Measurements from ENCODE around the gene SLC25A12. TPM values are rescaled to one million over a fixed set of nuclear protein-coding genes. Genes with fewer than 3 reads are reported as not detected.
"Not testable (repeated sequence)": the region's sequence is repeated elsewhere in the genome, so short reads cannot be mapped to it uniquely, and the experiment has no call there.

Gene SLC25A12
- total RNA-seq, 4 donors from 2014 or later = 12.0 to 31.1 (median 22.1) TPM

- no peak for DNase-seq
- H3K4me3 ChIP-seq = no peak overlapping the region
- H3K27ac ChIP-seq = no peak overlapping the region
- TF ChIP-seq CTCF (IDR thresholded peaks at IDR 0.05) (no peak), POLR2A (IDR thresholded peaks at IDR 0.05) (no peak)
- H3K36me3 ChIP-seq = peaks cover 0 to 52% (median 0%) of the 10 kb centered on the region in 3 donors
- H3K4me1 ChIP-seq = no peaks in the 10 kb centered on the region
- intact Hi-C loops (cut with DNase I) = no loop called here
- no peaks in the 10 kb centered on the region for H3K27me3 ChIP-seq
- no peaks in the 10 kb centered on the region for H3K9me3 ChIP-seq
- WGBS, 2 donors = 73 to 85% methylated on average over 2 of the region's 2 CpGs
Observed at GRCh38 chr2:171762879-171763573, 131.0 kb downstream of the SLC25A12 start.

- intact Hi-C loops (cut with DNase I); H3K9me3 ChIP-seq; DNase-seq; H3K4me1 ChIP-seq; H3K4me3 ChIP-seq; H3K27ac ChIP-seq; H3K27me3 ChIP-seq: not testable (repeated sequence)
- WGBS, 2 donors = 75% methylated on average over 2 of the region's 4 CpGs; no CpG with 5 or more reads in 1 of the 2 donors
- peaks cover 0 to 64% (median 0%) of the 10 kb centered on the region in 3 donors for H3K36me3 ChIP-seq
Observed at GRCh38 chr2:171761176-171761575, 132.9 kb downstream of the SLC25A12 start.

- DNase-seq; H3K9me3 ChIP-seq; H3K27ac ChIP-seq; intact Hi-C loops (cut with DNase I); H3K4me1 ChIP-seq; H3K27me3 ChIP-seq; H3K4me3 ChIP-seq: not testable (repeated sequence)
- H3K36me3 ChIP-seq = peaks cover 0 to 88% (median 0%) of the 10 kb centered on the region in 3 donors
- 94 to 95% methylated on average over 1 of the region's 1 CpG for WGBS, 2 donors
Observed at GRCh38 chr2:171758762-171759161, 135.3 kb downstream of the SLC25A12 start.

GRCh38 chr2:171754254-171754939 lies 139.6 kb downstream of the SLC25A12 start:
- Histone ChIP-seq H3K36me3 (peaks cover 0 to 98% (median 8%) of the 10 kb centered on the region in 3 donors), H3K27ac (no peak overlapping the region), H3K4me3 (no peak overlapping the region), H3K9me3 (no peaks in the 10 kb centered on the region), H3K4me1 (no peaks in the 10 kb centered on the region), H3K27me3 (no peaks in the 10 kb centered on the region)
- intact Hi-C loops (cut with DNase I) = no loop called here
- 88 to 96% methylated on average over 1 of the region's 1 CpG for WGBS, 2 donors
- TF ChIP-seq POLR2A (IDR thresholded peaks at IDR 0.05) = no peak
- no peak for TF ChIP-seq CTCF (IDR thresholded peaks at IDR 0.05)
- no peak for DNase-seq

GRCh38 chr2:171747371-171747770 lies 146.7 kb downstream of the SLC25A12 start:
- Histone ChIP-seq H3K9me3 (no peaks in the 10 kb centered on the region), H3K36me3 (peaks cover 0 to 97% (median 10%) of the 10 kb centered on the region in 3 donors), H3K4me1 (no peaks in the 10 kb centered on the region), H3K4me3 (no peak overlapping the region), H3K27ac (no peak overlapping the region), H3K27me3 (no peaks in the 10 kb centered on the region)
- intact Hi-C loops (cut with DNase I) = no loop called here
- TF ChIP-seq POLR2A (IDR thresholded peaks at IDR 0.05) (no peak), CTCF (IDR thresholded peaks at IDR 0.05) (no peak)
- WGBS, 2 donors = 84 to 88% methylated on average over 3 of the region's 3 CpGs
- no peak for DNase-seq

GRCh38 chr2:171745806-171746205 lies 148.2 kb downstream of the SLC25A12 start:
- Histone ChIP-seq H3K4me1 (no peaks in the 10 kb centered on the region), H3K27me3 (no peaks in the 10 kb centered on the region), H3K36me3 (peaks cover 0 to 96% (median 4%) of the 10 kb centered on the region in 3 donors), H3K9me3 (no peaks in the 10 kb centered on the region), H3K27ac (no peak overlapping the region), H3K4me3 (no peak overlapping the region)
- no peak for DNase-seq
- intact Hi-C loops (cut with DNase I) = no loop called here
- WGBS, 2 donors = 87 to 94% methylated on average over 4 of the region's 4 CpGs
- TF ChIP-seq CTCF (IDR thresholded peaks at IDR 0.05) (no peak), POLR2A (IDR thresholded peaks at IDR 0.05) (no peak)
